Stimulated activated CD8-positive, alpha-beta memory T cell treated with anti-CD3 and anti-CD28 coated beads, Interleukin-15, amount 100 ng/mL, for 1 hour (primary cell): ENCODE results near the gene GRIA3.
"Not testable (repeated sequence)": the region's sequence is repeated elsewhere in the genome, so short reads cannot be mapped to it uniquely, and the experiment has no call there.

Source experiments
- DNase-seq: peaks from one replicate; pipeline ENCODE4 v3.0.0-alpha.2; 2020; ENCODE audit warnings: low read depth

Gene GRIA3

GRCh38 chrX:123350226-123350625 is 166.1 kb downstream of the GRIA3 start:
- no peak for DNase-seq

- DNase-seq, result no peak
Observed at GRCh38 chrX:123357941-123358340, 173.9 kb downstream of the GRIA3 start.

- no peak for DNase-seq
Observed at GRCh38 chrX:123358457-123358856, 174.4 kb downstream of the GRIA3 start.

- no peak for DNase-seq
Observed at GRCh38 chrX:123361371-123361770, 177.3 kb downstream of the GRIA3 start.

- DNase-seq, result not testable (repeated sequence)
Observed at GRCh38 chrX:123386196-123386595, 202.1 kb downstream of the GRIA3 start.

- DNase-seq, result no peak
Observed at GRCh38 chrX:123392921-123393320, 208.8 kb downstream of the GRIA3 start.

- no peak for DNase-seq
Observed at GRCh38 chrX:123399709-123400108, 215.6 kb downstream of the GRIA3 start.

- no peak for DNase-seq
Observed at GRCh38 chrX:123405231-123405630, 221.2 kb downstream of the GRIA3 start.

- DNase-seq, result no peak
Observed at GRCh38 chrX:123408821-123409737, 225.0 kb downstream of the GRIA3 start.

- no peak for DNase-seq
Observed at GRCh38 chrX:123422875-123423274, 238.8 kb downstream of the GRIA3 start.

GRCh38 chrX:123424546-123424945 is 240.5 kb downstream of the GRIA3 start:
- DNase-seq, result no peak

- no peak for DNase-seq
Observed at GRCh38 chrX:123425471-123425870, 241.4 kb downstream of the GRIA3 start.

- DNase-seq, result no peak
Observed at GRCh38 chrX:123425904-123426303, 241.8 kb downstream of the GRIA3 start.

GRCh38 chrX:123432361-123433150 is 248.5 kb downstream of the GRIA3 start:
- DNase-seq, result no peak

- DNase-seq, result no peak
Observed at GRCh38 chrX:123436512-123437136, 252.5 kb downstream of the GRIA3 start.

- DNase-seq, result not testable (repeated sequence)
Observed at GRCh38 chrX:123439926-123440325, 255.8 kb downstream of the GRIA3 start.

GRCh38 chrX:123442764-123443163 is 258.7 kb downstream of the GRIA3 start:
- no peak for DNase-seq

GRCh38 chrX:123447506-123447905 is 263.4 kb downstream of the GRIA3 start:
- DNase-seq, result no peak

GRCh38 chrX:123449335-123449734 is 265.3 kb downstream of the GRIA3 start:
- DNase-seq, result no peak

GRCh38 chrX:123450222-123450621 is 266.1 kb downstream of the GRIA3 start:
- DNase-seq, result no peak

GRCh38 chrX:123454712-123455431 is 270.8 kb downstream of the GRIA3 start:
- no peak for DNase-seq

GRCh38 chrX:123455693-123456092 is 271.6 kb downstream of the GRIA3 start:
- no peak for DNase-seq
